M059J (cell line): ENCODE data around the gene CHST8. TPM values are rescaled to one million over a fixed set of nuclear protein-coding genes. Genes with fewer than 3 reads are reported as not detected.

ENCODE experiments used
- DNase-seq: peaks from one replicate; pipeline ENCODE4 v3.0.0-alpha.2; 2012; ENCODE audit warnings: low read depth
- total RNA-seq: library from RNA; depleted of rRNA; stranded (reverse); fragments of >200 nt; shearing (Covaris generic); gene quantifications from 2 replicates; pipeline ENCODE4 v1.2.3, GENCODE V29; 2014

The CHST8 gene
- total RNA-seq, 1 experiment from 2014 or later, result not detected

GRCh38 chr19:33767898-33768413 lies 146.2 kb downstream of the CHST8 start:
- no peak for DNase-seq

GRCh38 chr19:33769208-33769607 lies 147.5 kb downstream of the CHST8 start:
- no peak for DNase-seq

- DNase-seq, result no peak
Observed at GRCh38 chr19:33770107-33770506, 148.4 kb downstream of the CHST8 start.

- peak; percentile 58 for DNase-seq
Observed at GRCh38 chr19:33771384-33772101, 149.8 kb downstream of the CHST8 start.

- DNase-seq, result no peak
Observed at GRCh38 chr19:33772102-33772857, 150.5 kb downstream of the CHST8 start.

- DNase-seq, result no peak
Observed at GRCh38 chr19:33772858-33773180, 151.1 kb downstream of the CHST8 start.

GRCh38 chr19:33773704-33774624 lies 152.2 kb downstream of the CHST8 start:
- DNase-seq, result no peak

- no peak for DNase-seq
Observed at GRCh38 chr19:33774751-33775150, 153.0 kb downstream of the CHST8 start.

GRCh38 chr19:33775731-33776487 lies 154.2 kb downstream of the CHST8 start:
- no peak for DNase-seq

- no peak for DNase-seq
Observed at GRCh38 chr19:33777351-33777750, 155.6 kb downstream of the CHST8 start.

GRCh38 chr19:33777753-33778088 lies 156.0 kb downstream of the CHST8 start:
- no peak for DNase-seq

GRCh38 chr19:33778089-33778791 lies 156.5 kb downstream of the CHST8 start:
- DNase-seq, result peak; percentile 56

- no peak for DNase-seq
Observed at GRCh38 chr19:33779849-33780248, 158.1 kb downstream of the CHST8 start.

- no peak for DNase-seq
Observed at GRCh38 chr19:33780251-33780650, 158.5 kb downstream of the CHST8 start.

- DNase-seq, result no peak
Observed at GRCh38 chr19:33780746-33781145, 159.0 kb downstream of the CHST8 start.

GRCh38 chr19:33781415-33781935 lies 159.7 kb downstream of the CHST8 start:
- no peak for DNase-seq

GRCh38 chr19:33781996-33782395 lies 160.2 kb downstream of the CHST8 start:
- DNase-seq, result peak; percentile 38

- peak; percentile 73 for DNase-seq
Observed at GRCh38 chr19:33784432-33784831, 162.7 kb downstream of the CHST8 start.

GRCh38 chr19:33785795-33786194 lies 164.0 kb downstream of the CHST8 start:
- DNase-seq, result peak; percentile 58

GRCh38 chr19:33788676-33789075 lies 166.9 kb downstream of the CHST8 start:
- no peak for DNase-seq

GRCh38 chr19:33789344-33789743 lies 167.6 kb downstream of the CHST8 start:
- no peak for DNase-seq
